K562 (cell line): ENCODE measurements around the gene PAF1. TPM values are rescaled to one million over a fixed set of nuclear protein-coding genes. Genes with fewer than 3 reads are reported as not detected.

Experiments
- ADNP ChIP-seq: fragments of 200-800 bp; sonication (Bioruptor generic); IDR thresholded peaks from 2 replicates; pipeline ENCODE4 v1.6.1; 2016; ENCODE audit warnings: missing genetic modification characterization, missing compliant biosample characterization
- ARID2 ChIP-seq: fragments of 450-650 bp; IDR thresholded peaks from 2 replicates; pipeline ENCODE4 v1.6.1; 2017; ENCODE audit warnings: antibody characterized with exemption, mild to moderate bottlenecking
- BCOR ChIP-seq: fragments of 450-650 bp; IDR thresholded peaks from 2 replicates; pipeline ENCODE4 v1.6.1; 2016
- CBX2 ChIP-seq: fragments of 200-600 bp; sonication (generic); IDR thresholded peaks from one replicate; pipeline ENCODE4 v1.6.1; 2012; ENCODE audit warnings: mild to moderate bottlenecking, low read length, inconsistent platforms; ENCODE audit not compliant: insufficient read depth, poor library complexity, severe bottlenecking
- CCNT2 ChIP-seq: IDR thresholded peaks from 2 replicates; pipeline ENCODE4 v1.6.1; 2011; ENCODE audit warnings: borderline replicate concordance, low read depth, mild to moderate bottlenecking, moderate library complexity, mixed read lengths, low read length; ENCODE audit not compliant: insufficient read length; ENCODE audit errors: extremely low read depth
- FOXK1 ChIP-seq: sonication (generic); formaldehyde crosslinking; IDR thresholded peaks from 2 replicates; pipeline ENCODE4 v1.8.0; 2022; ENCODE audit warnings: missing genetic modification reagents, mild to moderate bottlenecking, borderline replicate concordance
- GABPB2 ChIP-seq: fragments of 250-450 bp; sonication (Bioruptor Pico); conservative IDR thresholded peaks from 2 replicates; pipeline ENCODE4 v1.5.1; 2021; ENCODE audit warnings: mild to moderate bottlenecking
- HDGF ChIP-seq: fragments of 450-650 bp; IDR thresholded peaks from 2 replicates; pipeline ENCODE4 v1.6.1; 2016
- HMGN3 ChIP-seq: IDR thresholded peaks from 2 replicates; pipeline ENCODE4 v1.6.1; 2011; ENCODE audit warnings: borderline replicate concordance, low read depth, mild to moderate bottlenecking, mixed read lengths, low read length; ENCODE audit not compliant: insufficient read length; ENCODE audit errors: extremely low read depth
- HNRNPK ChIP-seq: fragments of 200-400 bp; formaldehyde crosslinking; IDR thresholded peaks from one replicate; pipeline ENCODE4 v1.6.1; 2018; ENCODE audit warnings: mild to moderate bottlenecking, low read depth, low read length; ENCODE audit not compliant: poor library complexity, severe bottlenecking
- ILK ChIP-seq: fragments of 450-650 bp; IDR thresholded peaks from 2 replicates; pipeline ENCODE4 v1.6.1; 2016; ENCODE audit warnings: missing genetic modification characterization, low read depth, mild to moderate bottlenecking, missing compliant biosample characterization, moderate library complexity, borderline replicate concordance
- KDM1A ChIP-seq, 2 experiments: fragments of 450-650 bp; IDR thresholded peaks; 2 replicates each; pipeline ENCODE4 v1.6.1; 2016; ENCODE audit warnings: mild to moderate bottlenecking in 2 of 2
- MTA3 ChIP-seq: fragments of 450-650 bp; formaldehyde crosslinking; IDR thresholded peaks from 2 replicates; pipeline ENCODE4 v1.6.1; 2017; ENCODE audit warnings: mild to moderate bottlenecking, borderline replicate concordance
- NFRKB ChIP-seq: fragments of 450-650 bp; IDR thresholded peaks from 2 replicates; pipeline ENCODE4 v1.6.1; 2016; ENCODE audit warnings: low read depth
- PHB ChIP-seq: fragments of 250-450 bp; sonication (Bioruptor Pico); IDR thresholded peaks from 2 replicates; pipeline ENCODE4 v1.5.0; 2021
- PHF20 ChIP-seq: fragments of 450-650 bp; IDR thresholded peaks from 2 replicates; pipeline ENCODE4 v1.6.1; 2018; ENCODE audit not compliant: partially characterized antibody
- RBBP5 ChIP-seq: fragments of 200-600 bp; sonication (generic); IDR thresholded peaks from 2 replicates; pipeline ENCODE4 v1.6.1; 2012; ENCODE audit warnings: borderline replicate concordance, mild to moderate bottlenecking, low read length, control low read depth, inconsistent platforms; ENCODE audit not compliant: insufficient read depth, poor library complexity, severe bottlenecking
- SAFB ChIP-seq: fragments of 200-400 bp; formaldehyde crosslinking; IDR thresholded peaks from 2 replicates; pipeline ENCODE4 v1.6.1; 2017; ENCODE audit warnings: low read depth, low read length, borderline replicate concordance
- SMAD1 ChIP-seq: fragments of 150-350 bp; IDR thresholded peaks from 2 replicates; pipeline ENCODE4 v1.6.1; 2014; ENCODE audit warnings: low read length, low read depth; ENCODE audit not compliant: partially characterized antibody
- SNIP1 ChIP-seq: fragments of 450-650 bp; IDR thresholded peaks from 2 replicates; pipeline ENCODE4 v1.7.1; 2017; ENCODE audit warnings: low read depth, mild to moderate bottlenecking
- SOX6 ChIP-seq: fragments of 450-650 bp; IDR thresholded peaks from 2 replicates; pipeline ENCODE4 v1.6.1; 2014; ENCODE audit warnings: mild to moderate bottlenecking
- SUPT5H ChIP-seq: fragments of 450-650 bp; IDR thresholded peaks from 2 replicates; pipeline ENCODE4 v1.6.1; 2016
- XRCC4 ChIP-seq: IDR thresholded peaks from one replicate; pipeline ENCODE4 v1.6.1; 2011; ENCODE audit not compliant: insufficient read depth, insufficient read length; ENCODE audit errors: extremely low read depth
- ZNF224 ChIP-seq: sonication (generic); formaldehyde crosslinking; IDR thresholded peaks from 2 replicates; pipeline ENCODE4 v1.8.0; 2022; ENCODE audit warnings: mild to moderate bottlenecking, missing genetic modification reagents
- ZNF316 ChIP-seq: fragments of 450-650 bp; IDR thresholded peaks from 2 replicates; pipeline ENCODE4 v1.6.1; 2016
- ZNF41 ChIP-seq: fragments of 250-450 bp; sonication (Bioruptor Pico); conservative IDR thresholded peaks from 2 replicates; pipeline ENCODE4 v1.4.0; 2020; ENCODE audit warnings: mild to moderate bottlenecking
- ZNF589 ChIP-seq: fragments of 200-800 bp; sonication (Bioruptor generic); IDR thresholded peaks from 2 replicates; pipeline ENCODE4 v1.6.1; 2016; ENCODE audit warnings: low read depth, missing genetic modification characterization, missing compliant biosample characterization
- ZSCAN32 ChIP-seq: fragments of 450-650 bp; formaldehyde crosslinking; IDR thresholded peaks from 2 replicates; pipeline ENCODE4 v1.4.0; 2020; ENCODE audit warnings: mild to moderate bottlenecking, moderate library complexity
- polyA plus RNA-seq, 8 experiments: library from polyadenylated mRNA; depleted of rRNA in 4 of 8; stranded (reverse) in 5 of 8; unstranded in 3 of 8; fragments of >200 nt; fragmentation: Nextera tagmentation in 2 of 8; fragmentation: Illumina TruSeq in 1 of 8; extraction: Ambion mirVana in 2 of 8; extraction: Trizol in 1 of 8; gene quantifications; 2 replicates each; pipeline versions ENCODE4 v1.2.1 to v1.2.3, GENCODE V29; 2011 to 2014; ENCODE audit warnings: inconsistent platforms in 1 of 8, missing spikeins in 1 of 8
- total RNA-seq, 7 experiments: library from RNA; depleted of rRNA in 6 of 7; stranded (reverse); fragments of >200 nt in 6 of 7; fragmentation: Illumina TruSeq in 2 of 7; extraction: Trizol in 2 of 7; gene quantifications; 2 replicates each; pipeline versions ENCODE4 v1.2.1 to v1.2.3, GENCODE V29; 2011 to 2021; ENCODE audit warnings: low replicate concordance in 1 of 7
- TF ChIP-seq, protein P1 (sequence below): sonication (generic); formaldehyde crosslinking; IDR thresholded peaks from 2 replicates; pipeline ENCODE4 v1.8.0; 2023; ENCODE audit warnings: mild to moderate bottlenecking, missing genetic modification reagents
- TF ChIP-seq, protein P2 (sequence below), 2 experiments: fragments of 450-650 bp in 1 of 2; sonication (generic) in 1 of 2; formaldehyde crosslinking in 1 of 2; IDR thresholded peaks in 1 of 2; conservative IDR thresholded peaks in 1 of 2; 2 replicates each; pipeline versions ENCODE4 v1.6.1 to v1.8.1; 2016 to 2023; ENCODE audit warnings: mild to moderate bottlenecking in 2 of 2, moderate library complexity in 2 of 2, inconsistent platforms in 1 of 2, missing genetic modification reagents in 1 of 2

The PAF1 gene
- total and polyA plus RNA-seq, 9 of the 15 experiments (the other 6 are each of a cell fraction or from before 2014, with no cell fraction given) = 1.5 to 45.0 (median 33.8) TPM

DNA sequence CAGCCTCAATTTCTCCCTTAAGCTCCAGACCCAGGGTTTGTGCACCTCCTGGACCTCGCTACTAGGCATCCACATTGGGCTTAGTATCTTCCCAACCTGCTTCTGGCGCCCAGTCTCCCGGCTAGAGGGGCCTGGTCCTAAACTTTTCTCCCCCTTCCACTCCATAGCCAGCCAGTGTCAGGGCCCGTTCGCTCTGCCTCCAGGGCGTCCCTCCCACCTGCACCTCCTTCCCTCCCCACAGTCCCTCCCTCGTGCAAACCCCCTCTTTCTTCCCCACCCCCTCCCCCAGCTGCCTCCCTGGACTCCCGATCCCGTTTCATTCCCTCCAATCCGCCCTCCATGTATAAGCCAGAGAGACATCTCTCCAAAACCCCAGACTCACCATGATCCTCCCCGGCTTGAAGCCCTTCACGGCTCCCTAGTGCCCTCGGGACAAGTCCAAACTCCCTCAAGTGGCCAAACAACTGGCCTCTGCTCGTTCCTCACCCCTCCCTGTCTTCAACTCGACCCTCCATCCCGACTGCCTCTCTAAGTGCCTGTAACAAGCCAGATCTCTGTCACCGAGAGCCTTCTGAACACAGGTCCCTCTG lies 49.7 kb downstream of the PAF1 start (continued):
- TF ChIP-seq HMGN3 = no peak
- no peak for TF ChIP-seq CCNT2
- peak; percentile 29 to 74; a peak in 2 of 4 replicates for TF ChIP-seq KDM1A (IDR thresholded peaks at IDR 0.05)
- TF ChIP-seq BCOR = peak; percentile 90
- TF ChIP-seq ILK = no peak
- TF ChIP-seq ZNF316 = no peak
- TF ChIP-seq ZSCAN32 (CRISPR knock-in tag) = no peak
- TF ChIP-seq SNIP1 = no peak
- TF ChIP-seq ZNF589 (CRISPR knock-in tag) = no peak
- TF ChIP-seq HDGF = peak; percentile 95; the same call in 1 of the 2 replicates
- TF ChIP-seq SOX6 = no peak
- no peak for TF ChIP-seq ZNF41 (CRISPR knock-in tag)
- TF ChIP-seq HNRNPK = no peak
- no peak for TF ChIP-seq SUPT5H
- TF ChIP-seq, protein P1, sequence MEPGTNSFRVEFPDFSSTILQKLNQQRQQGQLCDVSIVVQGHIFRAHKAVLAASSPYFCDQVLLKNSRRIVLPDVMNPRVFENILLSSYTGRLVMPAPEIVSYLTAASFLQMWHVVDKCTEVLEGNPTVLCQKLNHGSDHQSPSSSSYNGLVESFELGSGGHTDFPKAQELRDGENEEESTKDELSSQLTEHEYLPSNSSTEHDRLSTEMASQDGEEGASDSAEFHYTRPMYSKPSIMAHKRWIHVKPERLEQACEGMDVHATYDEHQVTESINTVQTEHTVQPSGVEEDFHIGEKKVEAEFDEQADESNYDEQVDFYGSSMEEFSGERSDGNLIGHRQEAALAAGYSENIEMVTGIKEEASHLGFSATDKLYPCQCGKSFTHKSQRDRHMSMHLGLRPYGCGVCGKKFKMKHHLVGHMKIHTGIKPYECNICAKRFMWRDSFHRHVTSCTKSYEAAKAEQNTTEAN = 0 out of 2 replicates have a peak, but pooled peaks have one; percentile 62
- no peak for TF ChIP-seq RBBP5
- no peak for TF ChIP-seq CBX2
- no peak for TF ChIP-seq GABPB2
- no peak for TF ChIP-seq NFRKB
- no peak for TF ChIP-seq XRCC4
- TF ChIP-seq PHB (CRISPR knock-in tag) = no peak
- 0 out of 2 replicates have a peak, but pooled peaks have one; percentile 18 for TF ChIP-seq ADNP (tag)
- no peak for TF ChIP-seq MTA3
- TF ChIP-seq ZNF224 (CRISPR knock-in tag) = no peak; the same call in 1 of the 2 replicates
- no peak for TF ChIP-seq SMAD1
- TF ChIP-seq, protein P2, sequence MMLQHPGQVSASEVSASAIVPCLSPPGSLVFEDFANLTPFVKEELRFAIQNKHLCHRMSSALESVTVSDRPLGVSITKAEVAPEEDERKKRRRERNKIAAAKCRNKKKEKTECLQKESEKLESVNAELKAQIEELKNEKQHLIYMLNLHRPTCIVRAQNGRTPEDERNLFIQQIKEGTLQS (IDR thresholded peaks at IDR 0.05) = no peak
- TF ChIP-seq, protein P2 (CRISPR knock-in tag; conservative IDR thresholded peaks at IDR 0.05) = no peak
- no peak for TF ChIP-seq SAFB
- no peak for TF ChIP-seq FOXK1
- TF ChIP-seq ARID2 = no peak
- TF ChIP-seq PHF20 = peak; percentile 24
